CD4-positive, alpha-beta T cell (primary cell): Measurements from ENCODE around the gene KIRREL2. TPM values are rescaled to one million over a fixed set of nuclear protein-coding genes. Genes with fewer than 3 reads are reported as not detected.

Experiments
- ATAC-seq: fragments of 200-7000 bp; cut with Tn5 transposase; one replicate; pipeline ENCODE4 v1.10.0; 2022; ENCODE audit warnings: mild to moderate bottlenecking; ENCODE audit not compliant: poor library complexity
- CTCF ChIA-PET: fragments of 350-600 bp; sonication (Branson Sonifier 250); formaldehyde crosslinking; loops from one replicate; lab custom pipeline; 2021; ENCODE audit warnings: antibody characterized with exemption, inconsistent platforms; lab: Charles Lee
- POLR2A ChIA-PET: fragments of 350-600 bp; sonication (Branson Sonifier 250); formaldehyde crosslinking; loops from one replicate; lab custom pipeline; 2021; ENCODE audit warnings: antibody characterized with exemption, inconsistent platforms; lab: Charles Lee
- DNase-seq, 14 experiments: peaks; one replicate each; pipeline ENCODE4 v3.0.0-alpha.2; 2013 to 2020; ENCODE audit warnings: mixed read lengths in 2 of 14
- H3K27ac ChIP-seq, 2 donors: one replicate each; pipeline versions ENCODE4 v1.5.1 to v1.7.0; 2013; ENCODE audit warnings: low read length in 2 of 2, low read depth in 1 of 2, mild to moderate bottlenecking in 1 of 2
- H3K27me3 ChIP-seq, 2 experiments: 1 replicate in 1 of 2; 2 replicates in 1 of 2; pipeline versions ENCODE4 v1.6.1 to v1.7.0; 2013; ENCODE audit warnings: low read length in 2 of 2, control low read depth in 1 of 2, mild to moderate bottlenecking in 1 of 2, moderate library complexity in 1 of 2; ENCODE audit not compliant: insufficient read depth in 2 of 2, control insufficient read depth in 1 of 2
- H3K36me3 ChIP-seq: one replicate; pipeline ENCODE4 v1.6.1; 2013; ENCODE audit warnings: low read length, control low read depth; ENCODE audit not compliant: insufficient read depth
- H3K4me1 ChIP-seq: one replicate; pipeline ENCODE4 v1.6.1; 2013; ENCODE audit warnings: low read length, control low read depth; ENCODE audit not compliant: insufficient read depth
- H3K4me3 ChIP-seq: one replicate; pipeline ENCODE4 v1.5.1; 2013; ENCODE audit warnings: mild to moderate bottlenecking, low read length, moderate library complexity
- H3K9me3 ChIP-seq, 2 experiments: 1 replicate in 1 of 2; 2 replicates in 1 of 2; pipeline versions ENCODE4 v1.6.1 to v1.7.0; 2013; ENCODE audit warnings: low read length in 2 of 2, mild to moderate bottlenecking in 2 of 2, control low read depth in 1 of 2, moderate library complexity in 1 of 2; ENCODE audit not compliant: control insufficient read depth in 1 of 2, insufficient read depth in 1 of 2
- H3K27ac Mint-ChIP-seq: one replicate; pipeline ENCODE4 v1.8.0; 2020; ENCODE audit warnings: mixed read lengths
- H3K27me3 Mint-ChIP-seq: one replicate; pipeline ENCODE4 v1.8.0; 2021; ENCODE audit warnings: mixed read lengths
- H3K36me3 Mint-ChIP-seq: one replicate; pipeline ENCODE4 v1.8.0; 2021; ENCODE audit warnings: low read depth, mixed read lengths
- H3K4me1 Mint-ChIP-seq: one replicate; pipeline ENCODE4 v1.8.0; 2021; ENCODE audit warnings: low read depth, mixed read lengths
- H3K4me3 Mint-ChIP-seq: one replicate; pipeline ENCODE4 v1.8.0; 2020; ENCODE audit warnings: mild to moderate bottlenecking, mixed read lengths
- H3K9me3 Mint-ChIP-seq: one replicate; pipeline ENCODE4 v1.8.0; 2020; ENCODE audit warnings: mixed read lengths
- CTCF ChIP-seq: fragments of 200-600 bp; IDR thresholded peaks from one replicate; pipeline ENCODE4 v1.8.0; 2022; ENCODE audit warnings: antibody characterized with exemption, mild to moderate bottlenecking
- intact Hi-C, 2 experiments: fragments of 100-400 bp; cut with DNase I in 1 of 2; cut with micrococcal nuclease in 1 of 2; formaldehyde crosslinking; loops; one replicate each; pipeline versions ENCODE4 v1.15.1 to v1.9.0; 2023 to 2025; cut with DNase I, micrococcal nuclease
- polyA plus RNA-seq, 2 donors: library from polyadenylated mRNA; unstranded; fragments of 120-200 nt; gene quantifications; one replicate each; pipeline ENCODE4 v1.2.1, GENCODE V29; 2013
- total RNA-seq, 174 experiments: library from RNA in 2 of 174; stranded (reverse) in 2 of 174; gene quantifications; one replicate each; pipeline ENCODE4 v1.2.3 and lab custom pipeline; 2021 to 2026

KIRREL2 gene
- under 1 TPM in 1 of 2 experiments, not detected in 1; 0.14 TPM for total RNA-seq
- 0.04 TPM for polyA plus RNA-seq (2013, experiment 1 of 2)
- 0.03 TPM for polyA plus RNA-seq (2013, experiment 2 of 2)
- total RNA-seq (lab: John Stamatoyannopoulos, UW) = 0 to 1.9 (median 0.13) reads per million in 172 experiments

DNA sequence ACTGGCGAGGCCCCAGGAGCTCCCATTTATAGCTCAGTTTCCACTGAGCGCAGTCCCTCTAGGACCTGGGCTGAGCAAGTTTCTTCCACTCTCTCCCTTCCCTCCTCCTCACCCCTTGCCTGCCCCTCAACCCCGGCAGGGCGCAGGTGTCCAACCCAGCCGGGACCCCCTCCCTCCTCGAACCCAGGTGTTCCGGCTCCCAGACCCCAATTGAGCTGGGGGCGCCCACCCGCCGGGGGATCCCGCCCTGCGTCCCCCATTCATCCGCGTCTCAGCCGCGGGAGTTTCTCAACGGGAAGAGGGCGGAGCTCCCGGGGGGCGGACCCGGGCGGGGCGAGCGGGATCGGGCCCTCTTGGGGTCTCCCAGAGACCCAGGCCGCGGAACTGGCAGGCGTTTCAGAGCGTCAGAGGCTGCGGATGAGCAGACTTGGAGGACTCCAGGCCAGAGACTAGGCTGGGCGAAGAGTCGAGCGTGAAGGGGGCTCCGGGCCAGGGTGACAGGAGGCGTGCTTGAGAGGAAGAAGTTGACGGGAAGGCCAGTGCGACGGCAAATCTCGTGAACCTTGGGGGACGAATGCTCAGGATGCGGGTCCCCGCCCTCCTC, at the start of gene KIRREL2:
KIRREL2 (plus strand) TSS at position 366 of the 604 bp plus-strand sequence; CDS start at position 575, 209 bp downstream.
- CTCF ChIA-PET = interaction anchor here (0.8 kb wide), 1 partner anchor 102 kb away, joined by 4 read pairs; no protein-coding TSS in a partner anchor
- Mint-ChIP-seq H3K4me3 (peak within 1 kb of the TSS; percentile 80), H3K27me3 (peaks cover 83% of the 10 kb centered on the region), H3K4me1 (peaks cover 5% of the 10 kb centered on the region), H3K27ac (no peak within 1 kb of the TSS), H3K9me3 (no peaks in the 10 kb centered on the region), H3K36me3 (no peaks in the 10 kb centered on the region)
- intact Hi-C loops = no loop called here
- no peaks in the 10 kb centered on the region for H3K36me3 ChIP-seq
- H3K27me3 ChIP-seq = peaks cover 51 to 54% of the 10 kb centered on the region in 2 experiments
- POLR2A ChIA-PET = interaction anchor here (0.6 kb wide), 1 partner anchor 321 kb away, joined by 3 read pairs; no protein-coding TSS in a partner anchor
- peaks cover 0 to 29% of the 10 kb centered on the region in 2 experiments for H3K9me3 ChIP-seq
- ATAC-seq = peak; percentile 44
- H3K4me1 ChIP-seq = peaks cover 24% of the 10 kb centered on the region
- no peak within 1 kb of the TSS for H3K27ac ChIP-seq
- no peak for TF ChIP-seq CTCF
- peak within 1 kb of the TSS; percentile 62 for H3K4me3 ChIP-seq
- DNase-seq = peak in 6 of 14 experiments; percentile 9 to 45 (median 30)

- H3K4me3 Mint-ChIP-seq = no peak overlapping the region
- TF ChIP-seq CTCF = no peak
- DNase-seq = no peak
- H3K4me1 Mint-ChIP-seq = no peaks in the 10 kb centered on the region
- ChIA-PET CTCF (no interaction called here), POLR2A (no interaction called here)
- Histone ChIP-seq H3K36me3 (no peaks in the 10 kb centered on the region), H3K4me3 (no peak overlapping the region), H3K4me1 (peaks cover 4% of the 10 kb centered on the region), H3K27ac (no peak overlapping the region), H3K27me3 (no peaks in the 10 kb centered on the region), H3K9me3 (no peaks in the 10 kb centered on the region)
- intact Hi-C loops = no loop called here
- no peaks in the 10 kb centered on the region for H3K36me3 Mint-ChIP-seq
- no peaks in the 10 kb centered on the region for H3K9me3 Mint-ChIP-seq
- ATAC-seq = no peak
- peaks cover 12% of the 10 kb centered on the region for H3K27me3 Mint-ChIP-seq
- no peak overlapping the region for H3K27ac Mint-ChIP-seq
Measured at GRCh38 chr19:35807633-35808032, 49.1 kb upstream of the KIRREL2 start.

DNA sequence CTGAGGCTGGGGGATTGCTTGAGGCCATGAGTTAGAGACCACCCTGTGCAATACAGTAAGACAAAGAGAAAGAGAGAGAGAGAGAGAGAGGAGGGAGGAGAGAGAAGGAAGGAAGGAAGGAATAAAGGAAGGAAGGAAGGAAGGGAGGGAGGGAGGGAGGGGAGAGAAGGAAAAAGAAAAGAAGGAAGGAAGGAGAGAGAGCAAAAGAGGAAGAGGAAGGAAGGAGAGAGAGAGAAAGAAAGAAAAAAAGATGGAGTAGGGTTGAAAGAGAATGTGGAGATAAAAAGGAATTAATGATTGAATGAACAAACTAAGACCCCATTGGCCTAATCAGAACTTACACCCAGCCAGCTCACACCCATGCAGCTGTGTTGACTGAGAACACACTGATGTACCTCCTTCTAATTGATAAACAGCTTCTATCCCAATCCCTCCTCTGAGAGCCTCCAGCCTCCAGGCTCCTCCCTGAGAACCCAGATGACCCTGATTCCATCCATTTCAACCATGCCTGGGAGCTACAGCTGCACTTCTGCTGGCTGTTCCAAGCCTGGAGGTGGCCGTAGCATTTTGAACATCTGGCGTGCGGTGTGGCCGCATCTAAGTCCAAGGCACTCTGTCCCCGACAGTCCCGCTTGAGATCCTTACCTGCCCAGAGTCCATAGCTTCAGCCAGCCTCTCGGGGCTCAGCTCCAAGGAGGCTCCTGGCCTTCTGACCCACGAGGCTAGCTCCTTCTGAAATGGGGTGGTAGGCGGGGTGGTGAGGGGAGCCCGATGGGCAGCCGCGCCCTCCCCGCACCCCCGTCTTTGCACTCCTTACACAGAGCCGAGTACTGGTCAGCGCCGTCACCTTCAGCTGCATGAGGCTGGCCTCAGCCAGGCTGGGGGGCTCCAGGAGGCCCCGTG, 45.1 kb upstream of the KIRREL2 start:
- H3K27me3 Mint-ChIP-seq = peaks cover 20% of the 10 kb centered on the region
- H3K4me3 Mint-ChIP-seq = no peak overlapping the region
- no peaks in the 10 kb centered on the region for H3K4me1 Mint-ChIP-seq
- ChIA-PET CTCF (no interaction called here), POLR2A (no interaction called here)
- Histone ChIP-seq H3K4me1 (no peaks in the 10 kb centered on the region), H3K9me3 (no peaks in the 10 kb centered on the region), H3K27ac (no peak overlapping the region), H3K27me3 (no peaks in the 10 kb centered on the region), H3K36me3 (no peaks in the 10 kb centered on the region), H3K4me3 (no peak overlapping the region)
- DNase-seq = no peak
- no peak overlapping the region for H3K27ac Mint-ChIP-seq
- intact Hi-C loops = no loop called here
- no peaks in the 10 kb centered on the region for H3K9me3 Mint-ChIP-seq
- TF ChIP-seq CTCF = no peak
- ATAC-seq = no peak
- H3K36me3 Mint-ChIP-seq = no peaks in the 10 kb centered on the region
